Stimulated activated CD4-positive, alpha-beta T cell treated with anti-CD3 and anti-CD28 coated beads, TNF-alpha, amount 100 ng/mL, for 48 hours (primary cell): ENCODE data around the gene MGAT3.

Experiments
- DNase-seq, 3 donors: peaks; one replicate each; pipeline ENCODE4 v3.0.0-alpha.2; 2020; ENCODE audit warnings: low read depth in 3 of 3

MGAT3 gene

GRCh38 chr22:39528681-39529486 lies 72.1 kb downstream of the MGAT3 start:
- peak; percentile 80 to 89 (median 85) for DNase-seq

- DNase-seq, result no peak
These were observed 72.7 kb downstream of the MGAT3 start for GRCh38 chr22:39529487-39529851.

GRCh38 chr22:39530116-39530515 lies 73.3 kb downstream of the MGAT3 start:
- DNase-seq, result no peak

GRCh38 chr22:39530692-39531331 lies 74.0 kb downstream of the MGAT3 start:
- DNase-seq, result no peak

- DNase-seq, result peak; percentile 98 to 99 (median 99)
These were observed 75.6 kb downstream of the MGAT3 start, which contains the start of gene RPS19BP1 for GRCh38 chr22:39532215-39533073. RPS19BP1 (minus strand) TSS chr22:39532748; CDS start chr22:39532738, 10 bp downstream.

- DNase-seq, result no peak
These were observed 77.3 kb downstream of the MGAT3 start for GRCh38 chr22:39534092-39534506.

- DNase-seq, result peak in 2 of 3 donors; percentile 79 to 80
These were observed 78.0 kb downstream of the MGAT3 start for GRCh38 chr22:39534591-39535356.

- DNase-seq, result no peak
These were observed 78.5 kb downstream of the MGAT3 start for GRCh38 chr22:39535357-39535725.

GRCh38 chr22:39535831-39536449 lies 79.1 kb downstream of the MGAT3 start:
- DNase-seq, result no peak

GRCh38 chr22:39536711-39537110 lies 79.9 kb downstream of the MGAT3 start:
- DNase-seq, result no peak

- DNase-seq, result no peak
These were observed 81.2 kb downstream of the MGAT3 start for GRCh38 chr22:39537975-39538374.
